Neural cell (in vitro differentiated cells): ENCODE measurements around the gene NUP54. TPM values are rescaled to one million over a fixed set of nuclear protein-coding genes. Genes with fewer than 3 reads are reported as not detected.
A peak's percentile ranks its signal among the peaks of the same experiment; 100 is the strongest.

Experiments
- H2AFZ ChIP-seq: fragments of 200-600, 300-800 bp; sonication (generic), shearing (Covaris generic); 2 replicates; pipeline ENCODE4 v1.6.0; 2014; ENCODE audit warnings: low read depth, mild to moderate bottlenecking, antibody characterized with exemption, low read length, moderate library complexity
- H3F3A ChIP-seq: fragments of 200-600 bp; shearing (Covaris generic); 2 replicates; pipeline ENCODE4 v1.6.1; 2016; ENCODE audit warnings: mild to moderate bottlenecking, moderate library complexity, mixed read lengths, antibody characterized with exemption, low read length; ENCODE audit not compliant: insufficient read depth, poor library complexity, severe bottlenecking
- H3K27ac ChIP-seq: fragments of 200-600, 300-800 bp; sonication (generic), shearing (Covaris generic); 2 replicates; pipeline ENCODE4 v1.5.1; 2014; ENCODE audit warnings: mild to moderate bottlenecking, low read length, moderate library complexity
- H3K27me3 ChIP-seq: fragments of 300-800, 200-600 bp; sonication (generic), shearing (Covaris generic); 2 replicates; pipeline ENCODE4 v1.6.0; 2014; ENCODE audit warnings: mild to moderate bottlenecking, low read depth, low read length, moderate library complexity; ENCODE audit not compliant: insufficient read depth
- H3K36me3 ChIP-seq: fragments of 300-800, 200-600 bp; sonication (generic), shearing (Covaris generic); 2 replicates; pipeline ENCODE4 v1.5.1; 2014; ENCODE audit warnings: mild to moderate bottlenecking, antibody characterized with exemption, low read length, moderate library complexity; ENCODE audit not compliant: insufficient read depth
- H3K4me2 ChIP-seq: fragments of 300-800, 200-600 bp; sonication (generic), shearing (Covaris generic); 2 replicates; pipeline ENCODE4 v1.6.0; 2014; ENCODE audit warnings: mild to moderate bottlenecking, low read length
- H3K4me3 ChIP-seq: fragments of 300-800, 200-600 bp; sonication (generic), shearing (Covaris generic); 2 replicates; pipeline ENCODE4 v1.5.1; 2014; ENCODE audit warnings: mild to moderate bottlenecking, low read length, moderate library complexity
- H3K79me2 ChIP-seq: fragments of 200-600 bp; shearing (Covaris generic); replicated peaks from 2 replicates; pipeline ENCODE4 v1.6.0; 2014; ENCODE audit warnings: mild to moderate bottlenecking, low read length, moderate library complexity; ENCODE audit not compliant: insufficient read depth
- H3K9ac ChIP-seq: fragments of 300-800, 200-600 bp; sonication (generic), shearing (Covaris generic); 2 replicates; pipeline ENCODE4 v1.6.1; 2016; ENCODE audit warnings: mild to moderate bottlenecking, low read length, mixed read lengths
- H3K9me2 ChIP-seq: fragments of 200-600 bp; shearing (Covaris generic); 2 replicates; pipeline ENCODE4 v1.6.1; 2016; ENCODE audit warnings: mild to moderate bottlenecking, low read length, mixed read lengths; ENCODE audit not compliant: insufficient read depth
- H3K9me3 ChIP-seq: fragments of 200-600, 300-800 bp; sonication (generic), shearing (Covaris generic); 2 replicates; pipeline ENCODE4 v1.6.1; 2016; ENCODE audit warnings: mild to moderate bottlenecking, mixed run types, low read length, moderate library complexity, mixed read lengths
- H4K20me1 ChIP-seq: fragments of 200-600 bp; shearing (Covaris generic); 2 replicates; pipeline ENCODE4 v1.6.1; 2016; ENCODE audit warnings: mild to moderate bottlenecking, mixed run types; ENCODE audit not compliant: insufficient read depth
- EP300 ChIP-seq: fragments of 450-650 bp; conservative IDR thresholded peaks from 2 replicates; pipeline ENCODE4 v1.6.1; 2014; ENCODE audit warnings: antibody characterized with exemption, mild to moderate bottlenecking, moderate library complexity; ENCODE audit not compliant: poor library complexity, severe bottlenecking
- EZH2 ChIP-seq: fragments of 200-600, 300-800 bp; shearing (Covaris generic), sonication (generic); IDR thresholded peaks from 2 replicates; pipeline ENCODE4 v1.6.1; 2014; ENCODE audit warnings: antibody characterized with exemption, low read length, borderline replicate concordance, mild to moderate bottlenecking; ENCODE audit not compliant: insufficient read depth, poor library complexity, severe bottlenecking
- MXI1 ChIP-seq: fragments of 450-650 bp; conservative IDR thresholded peaks from 2 replicates; pipeline ENCODE4 v1.6.1; 2014; ENCODE audit warnings: antibody characterized with exemption, mild to moderate bottlenecking; ENCODE audit not compliant: poor library complexity, severe bottlenecking
- POLR2AphosphoS5 ChIP-seq: IDR thresholded peaks from 2 replicates; pipeline ENCODE4 v1.6.1; 2012
- RAD21 ChIP-seq: fragments of 450-650 bp; conservative IDR thresholded peaks from 2 replicates; pipeline ENCODE4 v1.6.1; 2014; ENCODE audit warnings: antibody characterized with exemption, mild to moderate bottlenecking, moderate library complexity
- SMC3 ChIP-seq: fragments of 450-650 bp; conservative IDR thresholded peaks from 2 replicates; pipeline ENCODE4 v1.6.1; 2014; ENCODE audit warnings: antibody characterized with exemption, mild to moderate bottlenecking, moderate library complexity; ENCODE audit not compliant: poor library complexity
- TAF1 ChIP-seq: IDR thresholded peaks from 2 replicates; pipeline ENCODE4 v1.6.1; 2012; ENCODE audit warnings: low read depth
- polyA plus RNA-seq: library from polyadenylated mRNA; depleted of rRNA; stranded (reverse); fragments of >200 nt; gene quantifications from 2 replicates; pipeline ENCODE4 v1.2.3, GENCODE V29; 2014
- TF ChIP-seq, protein P1 (sequence below): fragments of 450-650 bp; IDR thresholded peaks from 2 replicates; pipeline ENCODE4 v1.5.1; 2014; ENCODE audit warnings: antibody characterized with exemption, mild to moderate bottlenecking, moderate library complexity; ENCODE audit not compliant: poor library complexity, severe bottlenecking
- TF ChIP-seq, protein P2 (sequence below): IDR thresholded peaks from 2 replicates; pipeline ENCODE4 v1.6.1; 2012; ENCODE audit warnings: borderline replicate concordance

NUP54 gene
- polyA plus RNA-seq, 1 donor from 2014 or later = 103 TPM

DNA sequence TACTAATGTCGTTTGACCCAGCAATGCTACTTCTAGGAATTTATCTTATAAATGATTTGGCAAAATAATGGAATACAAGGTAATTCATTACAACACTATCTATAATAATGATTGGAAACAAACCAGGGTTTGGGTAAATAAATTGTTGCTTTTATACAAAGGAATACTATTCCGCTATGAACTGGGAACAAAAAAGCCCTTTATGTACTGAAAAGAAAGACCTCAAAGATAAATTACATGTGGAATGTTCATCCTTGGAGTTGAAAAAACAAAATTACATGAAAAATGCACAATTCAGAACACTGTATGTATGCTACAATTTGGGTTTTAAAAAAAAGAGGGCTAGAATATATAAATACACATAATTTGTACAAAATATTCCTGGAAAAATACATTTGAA, 5.2 kb upstream of the NUP54 start:
- Histone ChIP-seq H3K9me3 (no peaks in the 10 kb centered on the region), H3K9me2 (no peaks in the 10 kb centered on the region), H3K4me3 (no peak overlapping the region), H3K36me3 (no peaks in the 10 kb centered on the region), H3K9ac (no peak overlapping the region), H4K20me1 (no peaks in the 10 kb centered on the region), H3K27ac (no peak overlapping the region), H3K4me2 (no peak overlapping the region), H3K27me3 (no peaks in the 10 kb centered on the region), H3K79me2 (peaks cover 6% of the 10 kb centered on the region), H2AFZ (no peak overlapping the region), H3F3A (no peaks in the 10 kb centered on the region)
- TF ChIP-seq RAD21 (no peak), MXI1 (no peak), POLR2AphosphoS5 (no peak), EZH2 (no peak), SMC3 (no peak), TAF1 (no peak), EP300 (no peak)
- TF ChIP-seq, protein P1, sequence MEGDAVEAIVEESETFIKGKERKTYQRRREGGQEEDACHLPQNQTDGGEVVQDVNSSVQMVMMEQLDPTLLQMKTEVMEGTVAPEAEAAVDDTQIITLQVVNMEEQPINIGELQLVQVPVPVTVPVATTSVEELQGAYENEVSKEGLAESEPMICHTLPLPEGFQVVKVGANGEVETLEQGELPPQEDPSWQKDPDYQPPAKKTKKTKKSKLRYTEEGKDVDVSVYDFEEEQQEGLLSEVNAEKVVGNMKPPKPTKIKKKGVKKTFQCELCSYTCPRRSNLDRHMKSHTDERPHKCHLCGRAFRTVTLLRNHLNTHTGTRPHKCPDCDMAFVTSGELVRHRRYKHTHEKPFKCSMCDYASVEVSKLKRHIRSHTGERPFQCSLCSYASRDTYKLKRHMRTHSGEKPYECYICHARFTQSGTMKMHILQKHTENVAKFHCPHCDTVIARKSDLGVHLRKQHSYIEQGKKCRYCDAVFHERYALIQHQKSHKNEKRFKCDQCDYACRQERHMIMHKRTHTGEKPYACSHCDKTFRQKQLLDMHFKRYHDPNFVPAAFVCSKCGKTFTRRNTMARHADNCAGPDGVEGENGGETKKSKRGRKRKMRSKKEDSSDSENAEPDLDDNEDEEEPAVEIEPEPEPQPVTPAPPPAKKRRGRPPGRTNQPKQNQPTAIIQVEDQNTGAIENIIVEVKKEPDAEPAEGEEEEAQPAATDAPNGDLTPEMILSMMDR = no peak
- TF ChIP-seq, protein P2, sequence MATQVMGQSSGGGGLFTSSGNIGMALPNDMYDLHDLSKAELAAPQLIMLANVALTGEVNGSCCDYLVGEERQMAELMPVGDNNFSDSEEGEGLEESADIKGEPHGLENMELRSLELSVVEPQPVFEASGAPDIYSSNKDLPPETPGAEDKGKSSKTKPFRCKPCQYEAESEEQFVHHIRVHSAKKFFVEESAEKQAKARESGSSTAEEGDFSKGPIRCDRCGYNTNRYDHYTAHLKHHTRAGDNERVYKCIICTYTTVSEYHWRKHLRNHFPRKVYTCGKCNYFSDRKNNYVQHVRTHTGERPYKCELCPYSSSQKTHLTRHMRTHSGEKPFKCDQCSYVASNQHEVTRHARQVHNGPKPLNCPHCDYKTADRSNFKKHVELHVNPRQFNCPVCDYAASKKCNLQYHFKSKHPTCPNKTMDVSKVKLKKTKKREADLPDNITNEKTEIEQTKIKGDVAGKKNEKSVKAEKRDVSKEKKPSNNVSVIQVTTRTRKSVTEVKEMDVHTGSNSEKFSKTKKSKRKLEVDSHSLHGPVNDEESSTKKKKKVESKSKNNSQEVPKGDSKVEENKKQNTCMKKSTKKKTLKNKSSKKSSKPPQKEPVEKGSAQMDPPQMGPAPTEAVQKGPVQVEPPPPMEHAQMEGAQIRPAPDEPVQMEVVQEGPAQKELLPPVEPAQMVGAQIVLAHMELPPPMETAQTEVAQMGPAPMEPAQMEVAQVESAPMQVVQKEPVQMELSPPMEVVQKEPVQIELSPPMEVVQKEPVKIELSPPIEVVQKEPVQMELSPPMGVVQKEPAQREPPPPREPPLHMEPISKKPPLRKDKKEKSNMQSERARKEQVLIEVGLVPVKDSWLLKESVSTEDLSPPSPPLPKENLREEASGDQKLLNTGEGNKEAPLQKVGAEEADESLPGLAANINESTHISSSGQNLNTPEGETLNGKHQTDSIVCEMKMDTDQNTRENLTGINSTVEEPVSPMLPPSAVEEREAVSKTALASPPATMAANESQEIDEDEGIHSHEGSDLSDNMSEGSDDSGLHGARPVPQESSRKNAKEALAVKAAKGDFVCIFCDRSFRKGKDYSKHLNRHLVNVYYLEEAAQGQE = no peak

DNA sequence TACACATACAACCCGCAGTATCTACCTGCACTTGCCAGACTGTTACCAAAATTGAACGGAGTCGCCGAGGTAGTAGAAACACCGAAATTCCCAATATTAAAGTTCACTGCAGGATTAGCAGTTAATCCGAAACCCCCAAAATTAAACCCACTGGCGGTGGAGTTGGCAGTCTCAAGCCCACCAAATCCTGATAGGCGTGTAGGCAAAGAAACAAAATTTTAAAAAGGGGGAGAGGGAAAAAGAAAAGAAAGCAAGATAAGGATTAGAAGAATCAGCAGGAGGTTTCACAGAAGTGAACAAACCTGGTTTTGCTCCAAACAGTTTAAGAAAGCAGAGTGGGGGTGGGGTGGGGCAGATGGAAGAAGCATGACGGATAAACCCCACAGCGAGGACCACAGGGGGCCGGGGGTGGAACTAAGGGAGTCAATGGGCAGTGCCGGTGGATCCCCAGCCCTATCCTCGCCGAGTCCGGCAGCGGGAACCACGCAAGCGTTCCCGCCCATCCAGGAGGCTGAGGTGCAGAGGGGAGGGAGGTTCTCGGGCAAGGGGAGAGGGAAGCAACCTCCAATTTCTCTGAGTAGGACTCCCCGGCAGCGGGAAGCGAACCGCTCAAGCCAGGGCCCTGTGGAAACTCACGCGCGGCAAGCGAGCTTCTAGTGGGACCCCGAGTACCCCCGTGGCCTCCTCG, 599 bp downstream of the NUP54 start:
- H2AFZ ChIP-seq = peak overlapping the region; percentile 77
- no peaks in the 10 kb centered on the region for H3K9me3 ChIP-seq
- peaks cover 51% of the 10 kb centered on the region for H3K79me2 ChIP-seq
- no peaks in the 10 kb centered on the region for H3K36me3 ChIP-seq
- no peaks in the 10 kb centered on the region for H3K9me2 ChIP-seq
- TF ChIP-seq, protein P1 = no peak
- TF ChIP-seq TAF1 (no peak), POLR2AphosphoS5 (no peak), EZH2 (no peak), RAD21 (no peak), EP300 (no peak), MXI1 (no peak), SMC3 (no peak)
- TF ChIP-seq, protein P2 = no peak
- no peaks in the 10 kb centered on the region for H4K20me1 ChIP-seq
- peak overlapping the region; percentile 86 for H3K9ac ChIP-seq
- no peaks in the 10 kb centered on the region for H3K27me3 ChIP-seq
- H3F3A ChIP-seq = no peaks in the 10 kb centered on the region
- peak overlapping the region; percentile 74 for H3K27ac ChIP-seq
- peak overlapping the region; percentile 91 for H3K4me2 ChIP-seq
- H3K4me3 ChIP-seq = peak overlapping the region; percentile 93
